Stimulated activated CD8-positive, alpha-beta memory T cell treated with anti-CD3 and anti-CD28 coated beads, Interleukin-15, amount 100 ng/mL, for 1 hour (primary cell): Measurements from ENCODE around the gene PSMB7.

Experiments used
- DNase-seq: peaks from one replicate; pipeline ENCODE4 v3.0.0-alpha.2; 2020; ENCODE audit warnings: low read depth

The PSMB7 gene

GRCh38 chr9:124381170-124381945, 33.9 kb downstream of the PSMB7 start:
- DNase-seq, result no peak

GRCh38 chr9:124377551-124378406, 37.5 kb downstream of the PSMB7 start:
- DNase-seq, result no peak

- no peak for DNase-seq
These were observed 38.9 kb downstream of the PSMB7 start for GRCh38 chr9:124376329-124376728.

- no peak for DNase-seq
These were observed 39.5 kb downstream of the PSMB7 start for GRCh38 chr9:124375726-124376125.

- DNase-seq, result no peak
These were observed 41.4 kb downstream of the PSMB7 start for GRCh38 chr9:124373851-124374250.

GRCh38 chr9:124373386-124373785, 41.9 kb downstream of the PSMB7 start:
- no peak for DNase-seq

- DNase-seq, result no peak
These were observed 43.2 kb downstream of the PSMB7 start for GRCh38 chr9:124372038-124372437.

GRCh38 chr9:124370896-124371582, 44.2 kb downstream of the PSMB7 start:
- DNase-seq, result no peak

GRCh38 chr9:124369231-124369797, 45.9 kb downstream of the PSMB7 start:
- no peak for DNase-seq

GRCh38 chr9:124368692-124369091, 46.5 kb downstream of the PSMB7 start:
- DNase-seq, result no peak

- no peak for DNase-seq
These were observed 48.6 kb downstream of the PSMB7 start for GRCh38 chr9:124366476-124367220.

GRCh38 chr9:124365036-124365435, 50.2 kb downstream of the PSMB7 start:
- no peak for DNase-seq

GRCh38 chr9:124364141-124364540, 51.1 kb downstream of the PSMB7 start:
- DNase-seq, result no peak

- DNase-seq, result no peak
These were observed 51.7 kb downstream of the PSMB7 start for GRCh38 chr9:124363326-124364096.

GRCh38 chr9:124361128-124361527, 54.1 kb downstream of the PSMB7 start:
- DNase-seq, result no peak

GRCh38 chr9:124359855-124360678, 55.2 kb downstream of the PSMB7 start:
- no peak for DNase-seq

- DNase-seq, result no peak
These were observed 55.8 kb downstream of the PSMB7 start for GRCh38 chr9:124359426-124359825.

GRCh38 chr9:124358631-124359030, 56.6 kb downstream of the PSMB7 start:
- DNase-seq, result no peak

GRCh38 chr9:124357721-124358361, 57.4 kb downstream of the PSMB7 start:
- no peak for DNase-seq
